Chondrocyte (in vitro differentiated cells): ENCODE data around the gene UBE2QL1. TPM values are rescaled to one million over a fixed set of nuclear protein-coding genes. Genes with fewer than 3 reads are reported as not detected.

ENCODE experiments used
- DNase-seq: peaks from one replicate; pipeline ENCODE4 v3.0.0; 2021; ENCODE audit warnings: mixed read lengths, low spot score
- H3K27ac Mint-ChIP-seq: one replicate; pipeline ENCODE4 v1.8.0; 2021; ENCODE audit warnings: mild to moderate bottlenecking, moderate library complexity, mixed read lengths; ENCODE audit not compliant: unreplicated experiment
- H3K27me3 Mint-ChIP-seq: 2 replicates; pipeline ENCODE4 v1.8.0; 2021; ENCODE audit warnings: low read depth, mixed read lengths
- H3K36me3 Mint-ChIP-seq: 2 replicates; pipeline ENCODE4 v1.8.0; 2021; ENCODE audit warnings: low read depth, mixed read lengths
- H3K4me1 Mint-ChIP-seq: 2 replicates; pipeline ENCODE4 v1.8.0; 2021; ENCODE audit warnings: low read depth, mild to moderate bottlenecking, mixed read lengths
- H3K4me3 Mint-ChIP-seq: one replicate; pipeline ENCODE4 v1.8.0; 2021; ENCODE audit warnings: mild to moderate bottlenecking, moderate library complexity, mixed read lengths; ENCODE audit not compliant: unreplicated experiment
- H3K9me3 Mint-ChIP-seq: 2 replicates; pipeline ENCODE4 v1.8.0; 2021; ENCODE audit warnings: low read depth, mixed read lengths
- total RNA-seq: library from RNA; stranded (reverse); gene quantifications from 3 replicates; pipeline ENCODE4 v1.2.1, GENCODE V29; 2021
- TF ChIP-seq, protein P1 (sequence below): fragments of 200-600 bp; sonication (generic); IDR thresholded peaks from 2 replicates; pipeline ENCODE4 v1.5.0; 2021; ENCODE audit warnings: antibody characterized with exemption, mild to moderate bottlenecking, moderate library complexity

Gene UBE2QL1
- total RNA-seq, 1 donor from 2014 or later = 0.17 TPM

GRCh38 chr5:6410421-6410820, 38.2 kb upstream of the UBE2QL1 start:
- Mint-ChIP-seq H3K4me1 (no peaks in the 10 kb centered on the region), H3K27me3 (peaks cover 17% of the 10 kb centered on the region), H3K9me3 (peaks cover 3% of the 10 kb centered on the region), H3K36me3 (no peaks in the 10 kb centered on the region), H3K4me3 (no peak overlapping the region), H3K27ac (no peak overlapping the region)
- TF ChIP-seq, protein P1, sequence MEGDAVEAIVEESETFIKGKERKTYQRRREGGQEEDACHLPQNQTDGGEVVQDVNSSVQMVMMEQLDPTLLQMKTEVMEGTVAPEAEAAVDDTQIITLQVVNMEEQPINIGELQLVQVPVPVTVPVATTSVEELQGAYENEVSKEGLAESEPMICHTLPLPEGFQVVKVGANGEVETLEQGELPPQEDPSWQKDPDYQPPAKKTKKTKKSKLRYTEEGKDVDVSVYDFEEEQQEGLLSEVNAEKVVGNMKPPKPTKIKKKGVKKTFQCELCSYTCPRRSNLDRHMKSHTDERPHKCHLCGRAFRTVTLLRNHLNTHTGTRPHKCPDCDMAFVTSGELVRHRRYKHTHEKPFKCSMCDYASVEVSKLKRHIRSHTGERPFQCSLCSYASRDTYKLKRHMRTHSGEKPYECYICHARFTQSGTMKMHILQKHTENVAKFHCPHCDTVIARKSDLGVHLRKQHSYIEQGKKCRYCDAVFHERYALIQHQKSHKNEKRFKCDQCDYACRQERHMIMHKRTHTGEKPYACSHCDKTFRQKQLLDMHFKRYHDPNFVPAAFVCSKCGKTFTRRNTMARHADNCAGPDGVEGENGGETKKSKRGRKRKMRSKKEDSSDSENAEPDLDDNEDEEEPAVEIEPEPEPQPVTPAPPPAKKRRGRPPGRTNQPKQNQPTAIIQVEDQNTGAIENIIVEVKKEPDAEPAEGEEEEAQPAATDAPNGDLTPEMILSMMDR = no peak
- DNase-seq = no peak

DNA sequence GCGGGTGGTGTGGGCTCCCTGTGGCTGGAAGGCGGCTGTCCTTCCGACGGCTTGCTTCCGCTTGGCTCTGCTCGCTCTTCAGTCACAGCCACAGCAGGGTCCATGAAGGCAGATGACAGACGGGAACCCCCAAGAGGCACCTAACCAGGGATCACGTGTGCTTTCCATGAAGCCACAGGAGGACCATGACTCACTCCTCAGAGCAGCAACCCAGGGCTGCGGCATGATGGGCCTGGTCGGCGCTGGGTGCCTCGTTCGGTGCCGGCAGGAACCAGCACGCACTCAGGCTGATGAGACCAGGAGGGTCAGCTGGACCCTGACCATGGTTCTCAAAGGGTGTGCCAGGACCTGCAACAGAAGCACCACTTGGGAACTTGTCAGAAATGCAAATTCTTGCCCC, 37.5 kb upstream of the UBE2QL1 start:
- TF ChIP-seq, protein P1 = no peak
- DNase-seq = no peak

GRCh38 chr5:6412811-6413210, 35.8 kb upstream of the UBE2QL1 start:
- H3K4me1 Mint-ChIP-seq = no peaks in the 10 kb centered on the region
- H3K9me3 Mint-ChIP-seq = peaks cover 3% of the 10 kb centered on the region
- no peak for DNase-seq
- H3K4me3 Mint-ChIP-seq = no peak overlapping the region
- H3K27ac Mint-ChIP-seq = no peak overlapping the region
- TF ChIP-seq, protein P1 = no peak
- no peaks in the 10 kb centered on the region for H3K36me3 Mint-ChIP-seq
- H3K27me3 Mint-ChIP-seq = peaks cover 13% of the 10 kb centered on the region

More for the DNA sequence above, 37.5 kb upstream of the UBE2QL1 start:
- Mint-ChIP-seq H3K27ac (no peak overlapping the region), H3K4me3 (no peak overlapping the region), H3K36me3 (no peaks in the 10 kb centered on the region), H3K4me1 (no peaks in the 10 kb centered on the region), H3K27me3 (peaks cover 18% of the 10 kb centered on the region), H3K9me3 (peaks cover 3% of the 10 kb centered on the region)

DNA sequence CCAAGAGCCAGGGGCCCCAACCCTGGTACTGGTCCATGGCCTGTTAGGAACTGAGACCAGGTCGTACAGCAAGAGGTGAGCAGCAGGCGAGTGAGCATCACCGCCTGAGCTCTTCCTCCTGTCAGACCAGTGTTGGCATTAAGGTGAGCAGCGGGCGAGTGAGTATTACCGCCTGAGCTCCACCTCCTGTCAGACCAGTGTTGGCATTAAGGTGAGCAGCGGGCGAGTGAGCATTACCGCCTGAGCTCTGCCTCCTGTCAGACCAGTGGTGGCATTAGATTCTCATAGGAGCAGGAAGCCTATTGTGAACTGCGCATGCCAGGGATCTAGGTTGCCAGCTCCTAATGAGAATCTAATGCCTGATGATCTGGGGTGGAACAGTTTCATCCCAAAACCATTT, 31.0 kb upstream of the UBE2QL1 start:
- TF ChIP-seq, protein P1 = no peak
- no peak overlapping the region for H3K4me3 Mint-ChIP-seq
- no peaks in the 10 kb centered on the region for H3K9me3 Mint-ChIP-seq
- H3K27me3 Mint-ChIP-seq = peaks cover 10% of the 10 kb centered on the region
- no peaks in the 10 kb centered on the region for H3K36me3 Mint-ChIP-seq
- H3K4me1 Mint-ChIP-seq = peaks cover 4% of the 10 kb centered on the region
- no peak for DNase-seq
- no peak overlapping the region for H3K27ac Mint-ChIP-seq

DNA sequence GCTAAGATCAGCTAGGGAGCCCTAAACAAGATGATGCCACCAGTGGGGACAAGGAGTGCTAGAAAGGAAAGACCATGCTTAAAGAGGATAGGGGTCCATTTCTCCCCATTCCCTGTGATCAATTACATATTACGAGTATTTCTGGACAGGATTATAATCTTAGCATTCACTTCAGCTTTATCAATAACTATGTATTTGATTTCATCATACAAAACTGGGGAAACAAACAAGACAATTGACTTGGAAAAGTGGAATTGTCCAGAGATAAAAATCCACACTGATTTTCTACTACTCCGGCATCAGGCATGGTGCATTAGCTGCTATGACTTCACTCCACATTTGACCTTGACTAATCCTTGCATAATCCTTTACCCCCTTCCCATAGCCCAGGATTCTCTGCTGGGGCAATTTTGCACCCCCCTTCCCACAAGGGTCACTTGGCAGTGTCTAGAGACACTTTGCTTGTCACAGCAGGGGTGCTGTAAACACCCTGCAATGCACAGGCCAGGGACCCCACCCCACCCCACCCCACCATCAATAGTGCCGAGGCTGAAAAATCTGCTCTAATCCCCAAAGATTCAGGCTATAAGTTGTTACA, 29.9 kb upstream of the UBE2QL1 start:
- Mint-ChIP-seq H3K4me1 (peaks cover 4% of the 10 kb centered on the region), H3K27ac (no peak overlapping the region), H3K4me3 (no peak overlapping the region), H3K36me3 (no peaks in the 10 kb centered on the region), H3K27me3 (peaks cover 9% of the 10 kb centered on the region), H3K9me3 (no peaks in the 10 kb centered on the region)
- DNase-seq = no peak
- TF ChIP-seq, protein P1 = no peak
